Spleen (tissue), 11 donors: ENCODE data around the gene PRR33. TPM values are rescaled to one million over a fixed set of nuclear protein-coding genes. Genes with fewer than 3 reads are reported as not detected.
A peak's percentile ranks its signal among the peaks of the same experiment; 100 is the strongest.

Experiments used
- DNase-seq: peaks from one replicate; pipeline ENCODE4 v3.0.0-alpha.2; 2020
- H3K27ac ChIP-seq, 8 donors: fragments of 200-600 bp; sonication (generic) in 7 of 8; 1 replicate in 4 of 8; 2 replicates in 4 of 8; pipeline versions ENCODE4 v1.5.0 to v1.8.0; 2016 to 2021; ENCODE audit warnings: inconsistent platforms in 4 of 8, mild to moderate bottlenecking in 4 of 8, moderate library complexity in 1 of 8
- H3K27me3 ChIP-seq, 7 donors: fragments of 200-600 bp; sonication (generic) in 6 of 7; replicated peaks in 1 of 7; 1 replicate in 4 of 7; 2 replicates in 3 of 7; pipeline versions ENCODE4 v1.5.0 to v1.8.0; 2016 to 2021; ENCODE audit warnings: inconsistent platforms in 3 of 7, mild to moderate bottlenecking in 1 of 7
- H3K36me3 ChIP-seq, 6 donors: fragments of 200-600 bp; sonication (generic) in 5 of 6; 1 replicate in 4 of 6; 2 replicates in 2 of 6; pipeline versions ENCODE4 v1.5.0 to v1.8.0; 2016 to 2021; ENCODE audit warnings: inconsistent platforms in 2 of 6
- H3K4me1 ChIP-seq, 6 donors: fragments of 200-600 bp; sonication (generic) in 5 of 6; 1 replicate in 3 of 6; 2 replicates in 3 of 6; pipeline versions ENCODE4 v1.5.0 to v1.8.0; 2016 to 2021; ENCODE audit warnings: inconsistent platforms in 3 of 6
- H3K4me3 ChIP-seq, 8 donors: fragments of 200-600 bp; sonication (generic) in 7 of 8; 1 replicate in 4 of 8; 2 replicates in 4 of 8; pipeline versions ENCODE4 v1.5.0 to v1.8.0; 2016 to 2021; ENCODE audit warnings: inconsistent platforms in 4 of 8, mild to moderate bottlenecking in 4 of 8, moderate library complexity in 2 of 8
- H3K9me3 ChIP-seq, 8 donors: fragments of 200-600 bp; sonication (generic) in 7 of 8; 1 replicate in 4 of 8; 2 replicates in 4 of 8; pipeline versions ENCODE4 v1.5.0 to v1.8.0; 2016 to 2021; ENCODE audit warnings: inconsistent platforms in 4 of 8
- CTCF ChIP-seq, 11 experiments: fragments of 200-600 bp in 7 of 11; fragments of 450-650 bp in 4 of 11; sonication (generic) in 4 of 11; IDR thresholded peaks in 8 of 11; conservative IDR thresholded peaks in 3 of 11; 1 replicate in 7 of 11; 2 replicates in 4 of 11; pipeline versions ENCODE4 v1.4.0 to v1.8.0; 2016 to 2021; ENCODE audit warnings: antibody characterized with exemption in 11 of 11, inconsistent platforms in 4 of 11, mild to moderate bottlenecking in 1 of 11
- POLR2A ChIP-seq, 3 donors: fragments of 450-650 bp; IDR thresholded peaks; one replicate each; pipeline ENCODE4 v1.5.1; 2017; ENCODE audit warnings: antibody characterized with exemption in 3 of 3, mild to moderate bottlenecking in 1 of 3
- POLR2AphosphoS5 ChIP-seq, 3 donors: sonication (generic); formaldehyde crosslinking; IDR thresholded peaks; one replicate each; pipeline ENCODE4 v1.5.1; 2017; ENCODE audit warnings: antibody characterized with exemption in 3 of 3
- WGBS, 5 donors: extraction: QIAGEN DNeasy Blood & Tissue Kit in 3 of 5; methylation state at CpG; one replicate each; pipeline versions ENCODE4 v1.1.5 to v1.1.7; 2013 to 2018; 5-methylcytosine and 5-hydroxymethylcytosine counted together
- intact Hi-C: fragments of 100-400 bp; cut with DNase I; formaldehyde crosslinking; loops from one replicate; pipeline ENCODE4 v1.15.0; 2023; ENCODE audit warnings: low total_unique reads
- polyA plus RNA-seq, 3 donors: library from polyadenylated mRNA; stranded (reverse); fragments of 200-250 nt; gene quantifications; one replicate each; pipeline ENCODE4 v1.2.1, GENCODE V29; 2013
- total RNA-seq, 7 donors: library from RNA; depleted of rRNA in 3 of 7; stranded (reverse); fragments of >200 nt in 3 of 7; fragmentation: NEBNext Ultra II Directional in 4 of 7; extraction: Animal tissue kit (Norgen Biotek cat#: 25700) in 4 of 7; gene quantifications; one replicate each; pipeline versions ENCODE4 v1.1.0 to v1.2.1, GENCODE V29; 2016 to 2021
- donor health status: healthy with polysubstance abuse.
- donor health status: DM: no; HTN: no; CAD: no; lungs with moderate emphysema.
- donor health status: DM: no; HTN: no; CAD: no.
- donor health status: Bipolar disorder and iron deficiency.
- donor health status: healthy.
- donor health status: DM: no; HTN: no; CAD: no.
- donor health status: DM: yes; HTN: yes; CAD: no.

Gene PRR33
- total and polyA plus RNA-seq, 10 donors, result 0.03 to 0.64 (median 0.20) TPM; not detected in 7

- peak overlapping the region; percentile 19 to 71 (median 46) for H3K4me3 ChIP-seq
- no peak for DNase-seq
- peak overlapping the region; percentile 34 to 87 (median 81) for H3K27ac ChIP-seq
- TF ChIP-seq POLR2AphosphoS5 (IDR thresholded peaks at IDR 0.05), result no peak
- TF ChIP-seq POLR2A (IDR thresholded peaks at IDR 0.05), result no peak
- no peak for TF ChIP-seq CTCF (IDR thresholded peaks at IDR 0.05 in 8 of 11, conservative IDR thresholded peaks at IDR 0.05 in 3 of 11)
- H3K9me3 ChIP-seq, result no peaks in the 10 kb centered on the region
- peaks cover 29 to 100% (median 85%) of the 10 kb centered on the region in 6 donors for H3K4me1 ChIP-seq
- peaks cover 0 to 54% (median 4%) of the 10 kb centered on the region in 6 donors for H3K36me3 ChIP-seq
- intact Hi-C loops, result no loop called here
- H3K27me3 ChIP-seq, result no peaks in the 10 kb centered on the region
- 74 to 95% (median 89%) methylated on average over 8 to 14 of the region's 14 CpGs for WGBS, 5 donors
These were observed 23.5 kb downstream of the PRR33 start for GRCh38 chr11:1868056-1868635.

GRCh38 chr11:1867381-1867780, 24.3 kb downstream of the PRR33 start:
- Histone ChIP-seq H3K4me3 (peak overlapping the region in 7 of 8 donors; percentile 5 to 71 (median 50)), H3K4me1 (peaks cover 32 to 100% (median 88%) of the 10 kb centered on the region in 6 donors), H3K27me3 (no peaks in the 10 kb centered on the region), H3K9me3 (no peaks in the 10 kb centered on the region), H3K36me3 (peaks cover 0 to 62% (median 7%) of the 10 kb centered on the region in 6 donors), H3K27ac (peak overlapping the region in 7 of 8 donors; percentile 34 to 87 (median 83))
- WGBS, 5 donors, result 71 to 97% (median 79%) methylated on average over 8 of the region's 8 CpGs
- no peak for TF ChIP-seq POLR2A (IDR thresholded peaks at IDR 0.05)
- TF ChIP-seq CTCF (IDR thresholded peaks at IDR 0.05 in 8 of 11, conservative IDR thresholded peaks at IDR 0.05 in 3 of 11), result no peak
- no peak for TF ChIP-seq POLR2AphosphoS5 (IDR thresholded peaks at IDR 0.05)
- intact Hi-C loops, result no loop called here
- peak; percentile 75 for DNase-seq

- H3K4me1 ChIP-seq, result peaks cover 32 to 100% (median 90%) of the 10 kb centered on the region in 6 donors
- H3K27ac ChIP-seq, result peak overlapping the region in 5 of 8 donors; percentile 79 to 87 (median 84)
- H3K4me3 ChIP-seq, result peak overlapping the region in 2 of 8 donors; percentile 15 to 71
- H3K36me3 ChIP-seq, result peaks cover 0 to 65% (median 7%) of the 10 kb centered on the region in 6 donors
- intact Hi-C loops, result no loop called here
- TF ChIP-seq POLR2AphosphoS5 (IDR thresholded peaks at IDR 0.05), result peak in 1 of 3 donors; percentile 5
- TF ChIP-seq POLR2A (IDR thresholded peaks at IDR 0.05), result no peak
- no peak for TF ChIP-seq CTCF (IDR thresholded peaks at IDR 0.05 in 8 of 11, conservative IDR thresholded peaks at IDR 0.05 in 3 of 11)
- WGBS, 5 donors, result 77 to 94% (median 88%) methylated on average over 3 to 15 of the region's 15 CpGs
- DNase-seq, result peak; percentile 70
- H3K9me3 ChIP-seq, result no peaks in the 10 kb centered on the region
- H3K27me3 ChIP-seq, result no peaks in the 10 kb centered on the region
These were observed 24.9 kb downstream of the PRR33 start for GRCh38 chr11:1866776-1867175.

GRCh38 chr11:1866226-1866625, 25.5 kb downstream of the PRR33 start:
- H3K27me3 ChIP-seq, result no peaks in the 10 kb centered on the region
- intact Hi-C loops, result no loop called here
- peaks cover 32 to 95% (median 87%) of the 10 kb centered on the region in 6 donors for H3K4me1 ChIP-seq
- TF ChIP-seq POLR2A (IDR thresholded peaks at IDR 0.05) (no peak), CTCF (IDR thresholded peaks at IDR 0.05 in 8 of 11, conservative IDR thresholded peaks at IDR 0.05 in 3 of 11) (no peak), POLR2AphosphoS5 (IDR thresholded peaks at IDR 0.05) (no peak)
- WGBS, 5 donors, result 87 to 96% (median 93%) methylated on average over 4 to 8 of the region's 8 CpGs
- peak overlapping the region in 3 of 8 donors; percentile 83 to 86 (median 84) for H3K27ac ChIP-seq
- peak; percentile 75 for DNase-seq
- H3K4me3 ChIP-seq, result peak overlapping the region in 1 of 8 donors; percentile 71
- H3K36me3 ChIP-seq, result peaks cover 0 to 65% (median 7%) of the 10 kb centered on the region in 6 donors
- H3K9me3 ChIP-seq, result no peaks in the 10 kb centered on the region
